Suprapubic skin (tissue), 4 donors: ENCODE data around the gene CYFIP2.

Source experiments
- EP300 ChIP-seq: sonication (generic); formaldehyde crosslinking; IDR thresholded peaks from one replicate; pipeline ENCODE4 v1.6.1; 2017; ENCODE audit warnings: antibody characterized with exemption
- POLR2A ChIP-seq, 2 donors: fragments of 450-650 bp; IDR thresholded peaks; one replicate each; pipeline ENCODE4 v1.6.1; 2017; ENCODE audit warnings: antibody characterized with exemption in 2 of 2, mild to moderate bottlenecking in 2 of 2, moderate library complexity in 2 of 2
- POLR2AphosphoS5 ChIP-seq, 3 donors: sonication (generic); formaldehyde crosslinking; IDR thresholded peaks; one replicate each; pipeline ENCODE4 v1.6.1; 2017; ENCODE audit warnings: antibody characterized with exemption in 3 of 3
- TF ChIP-seq, protein P1 (sequence below), 2 donors: fragments of 200-600 bp in 1 of 2; fragments of 450-650 bp in 1 of 2; sonication (generic) in 1 of 2; IDR thresholded peaks; one replicate each; pipeline ENCODE4 v1.5.1; 2016 to 2019; ENCODE audit warnings: antibody characterized with exemption in 2 of 2, mild to moderate bottlenecking in 1 of 2, moderate library complexity in 1 of 2

DNA sequence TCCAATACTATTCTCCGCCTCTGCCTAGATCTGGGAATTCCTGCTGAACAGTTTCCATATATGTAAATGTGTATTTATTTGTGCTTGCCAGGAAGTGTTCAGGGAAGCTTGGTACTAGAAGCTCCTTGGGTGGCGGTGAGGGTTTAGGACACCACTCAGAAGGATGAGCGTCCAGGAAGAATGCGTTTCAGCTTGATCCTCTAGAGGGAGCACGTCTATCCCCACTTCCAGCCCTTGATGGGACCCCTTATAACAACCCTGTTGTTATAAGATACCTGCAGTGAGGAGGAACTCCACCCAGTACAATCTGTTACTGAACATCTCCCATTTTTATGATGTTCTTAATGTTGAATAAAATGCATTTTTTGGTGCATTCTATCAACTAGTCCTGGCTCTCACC lies 88.9 kb downstream of the CYFIP2 start:
- TF ChIP-seq, protein P1, sequence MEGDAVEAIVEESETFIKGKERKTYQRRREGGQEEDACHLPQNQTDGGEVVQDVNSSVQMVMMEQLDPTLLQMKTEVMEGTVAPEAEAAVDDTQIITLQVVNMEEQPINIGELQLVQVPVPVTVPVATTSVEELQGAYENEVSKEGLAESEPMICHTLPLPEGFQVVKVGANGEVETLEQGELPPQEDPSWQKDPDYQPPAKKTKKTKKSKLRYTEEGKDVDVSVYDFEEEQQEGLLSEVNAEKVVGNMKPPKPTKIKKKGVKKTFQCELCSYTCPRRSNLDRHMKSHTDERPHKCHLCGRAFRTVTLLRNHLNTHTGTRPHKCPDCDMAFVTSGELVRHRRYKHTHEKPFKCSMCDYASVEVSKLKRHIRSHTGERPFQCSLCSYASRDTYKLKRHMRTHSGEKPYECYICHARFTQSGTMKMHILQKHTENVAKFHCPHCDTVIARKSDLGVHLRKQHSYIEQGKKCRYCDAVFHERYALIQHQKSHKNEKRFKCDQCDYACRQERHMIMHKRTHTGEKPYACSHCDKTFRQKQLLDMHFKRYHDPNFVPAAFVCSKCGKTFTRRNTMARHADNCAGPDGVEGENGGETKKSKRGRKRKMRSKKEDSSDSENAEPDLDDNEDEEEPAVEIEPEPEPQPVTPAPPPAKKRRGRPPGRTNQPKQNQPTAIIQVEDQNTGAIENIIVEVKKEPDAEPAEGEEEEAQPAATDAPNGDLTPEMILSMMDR (IDR thresholded peaks at IDR 0.05), result no peak
- TF ChIP-seq POLR2AphosphoS5 (IDR thresholded peaks at IDR 0.05) (no peak), EP300 (no peak), POLR2A (IDR thresholded peaks at IDR 0.05) (no peak)
